ENCODE results near the gene CTDSP1. TPM values are rescaled to one million over a fixed set of nuclear protein-coding genes. Genes with fewer than 3 reads are reported as not detected.
A peak's percentile ranks its signal among the peaks of the same experiment; 100 is the strongest.

CTDSP1 gene
- total RNA-seq, 2 donors from 2014 or later, result 92.5 to 106 TPM

- H3K27ac Mint-ChIP-seq, result peak overlapping the region; percentile 89 to 95
- peaks cover 45 to 49% of the 10 kb centered on the region in 2 donors for H3K4me1 Mint-ChIP-seq (ENCODE audit: low read depth in 2 of 2)
- peak; percentile 52 to 61 for ATAC-seq
Measured at GRCh38 chr2:218398437-218399390, 954 bp upstream of the CTDSP1 start.

DNA sequence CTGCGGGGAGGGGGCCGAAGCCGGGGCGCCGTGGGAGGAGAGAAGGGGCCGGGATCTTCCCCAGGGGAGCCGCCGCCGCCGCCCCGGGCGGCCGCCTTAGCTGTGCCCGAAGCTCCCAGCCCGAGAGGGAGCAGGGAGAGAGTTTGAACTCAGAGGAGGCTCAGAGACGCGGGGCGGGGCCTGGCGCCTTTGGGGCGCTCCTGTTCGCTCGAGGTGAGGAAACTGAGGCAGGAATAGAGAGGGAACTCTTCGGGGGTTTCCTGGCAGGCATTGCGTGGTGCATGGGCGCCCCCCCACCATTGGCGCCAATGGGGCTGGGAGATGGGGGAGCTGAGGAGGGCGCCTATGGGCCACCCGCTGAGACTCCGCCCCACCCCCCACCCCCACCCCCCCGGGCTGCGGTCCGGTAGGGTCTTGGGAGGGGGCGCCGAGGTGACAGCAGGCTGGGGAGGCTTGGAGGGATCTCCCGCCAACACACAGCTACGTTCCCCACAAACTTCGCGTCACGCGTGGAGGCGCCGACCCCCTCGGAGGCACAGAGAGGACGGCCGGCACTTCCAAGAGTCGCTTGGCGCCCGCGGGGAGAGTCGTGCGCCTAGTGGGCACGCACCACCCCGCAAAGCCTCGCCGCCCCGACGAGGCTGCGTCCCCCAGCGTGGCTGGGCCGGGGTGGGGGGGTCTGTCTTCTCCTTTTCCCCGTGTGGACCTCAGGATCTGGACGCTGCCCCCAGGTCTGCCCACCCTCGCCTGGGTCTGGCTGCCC lies 680 bp downstream of the CTDSP1 start:
- ATAC-seq (no peak), DNase-seq (ENCODE audit: low spot score) (peak; percentile 64)
- peak overlapping the region; percentile 96 for H3K4me3 Mint-ChIP-seq
- no peaks in the 10 kb centered on the region for H3K9me3 Mint-ChIP-seq
- H3K27me3 Mint-ChIP-seq, result no peaks in the 10 kb centered on the region
- peak overlapping the region; percentile 83 to 89 for H3K27ac Mint-ChIP-seq
- H3K36me3 Mint-ChIP-seq, result no peaks in the 10 kb centered on the region
- H3K4me1 Mint-ChIP-seq (ENCODE audit: low read depth in 2 of 2), result peaks cover 44 to 47% of the 10 kb centered on the region in 2 donors

More at GRCh38 chr2:218398437-218399390, 954 bp upstream of the CTDSP1 start:
- Mint-ChIP-seq H3K36me3 (no peaks in the 10 kb centered on the region), H3K27me3 (no peaks in the 10 kb centered on the region), H3K4me3 (peak overlapping the region; percentile 85), H3K9me3 (no peaks in the 10 kb centered on the region)
- peak; percentile 88 for DNase-seq (ENCODE audit: low spot score)

DNA sequence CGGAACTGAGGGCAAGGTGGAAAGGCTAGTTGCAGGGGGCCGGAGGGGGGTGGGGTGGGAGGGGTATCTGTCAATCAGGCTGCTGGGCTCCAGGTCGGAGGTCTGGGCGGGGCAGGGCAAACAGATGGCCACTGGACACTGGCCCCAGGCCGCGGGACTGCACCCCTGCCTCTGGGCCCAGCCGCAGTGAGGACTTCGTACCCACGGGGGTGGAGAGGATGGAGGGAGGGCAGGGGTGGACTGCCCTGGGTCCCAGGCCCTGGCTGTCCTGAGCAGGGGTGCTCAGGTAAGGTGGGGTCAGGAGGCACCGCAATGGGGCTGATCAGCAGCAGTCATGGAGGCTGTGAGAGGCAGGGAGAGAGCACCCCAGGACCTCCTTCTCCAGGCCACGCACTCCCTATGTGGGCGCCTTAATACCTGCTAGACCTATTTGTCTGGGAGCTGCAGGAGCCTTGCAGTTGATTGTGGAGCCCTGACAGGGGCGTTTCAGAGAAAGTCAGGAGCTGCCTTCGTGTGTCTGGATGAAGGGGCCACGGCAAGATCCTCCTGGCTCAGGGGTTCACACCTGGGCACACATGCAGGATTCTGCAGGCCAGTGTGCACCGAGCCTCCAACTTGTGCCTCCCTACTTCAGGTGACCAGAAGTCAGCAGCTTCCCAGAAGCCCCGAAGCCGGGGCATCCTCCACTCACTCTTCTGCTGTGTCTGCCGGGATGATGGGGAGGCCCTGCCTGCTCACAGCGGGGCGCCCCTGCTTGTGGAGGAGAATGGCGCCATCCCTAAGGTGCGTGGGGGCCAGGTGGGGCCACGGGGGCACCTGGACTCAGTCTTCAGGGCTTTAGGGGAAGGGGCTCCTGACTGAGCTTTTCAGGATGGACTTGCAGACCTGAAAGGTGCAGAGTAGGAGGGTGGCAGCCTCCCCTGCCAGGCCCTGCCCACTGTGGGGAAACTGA lies 1.5 kb downstream of the CTDSP1 start:
- DNase-seq (ENCODE audit: low spot score), result no peak
- no peaks in the 10 kb centered on the region for H3K36me3 Mint-ChIP-seq

GRCh38 chr2:218401890-218402289 lies 2.2 kb downstream of the CTDSP1 start:
- no peaks in the 10 kb centered on the region for H3K9me3 Mint-ChIP-seq
- DNase-seq (ENCODE audit: low spot score), result no peak
- no peaks in the 10 kb centered on the region for H3K27me3 Mint-ChIP-seq
- peak overlapping the region; percentile 18 to 41 for H3K27ac Mint-ChIP-seq
- H3K4me3 Mint-ChIP-seq, result peak overlapping the region; percentile 96
- no peaks in the 10 kb centered on the region for H3K36me3 Mint-ChIP-seq
- peaks cover 41 to 48% of the 10 kb centered on the region in 2 donors for H3K4me1 Mint-ChIP-seq (ENCODE audit: low read depth in 2 of 2)
- ATAC-seq, result no peak

More for the DNA sequence above, 1.5 kb downstream of the CTDSP1 start:
- ATAC-seq, result no peak
- Mint-ChIP-seq H3K9me3 (no peaks in the 10 kb centered on the region), H3K27me3 (no peaks in the 10 kb centered on the region), H3K4me3 (peak overlapping the region; percentile 96), H3K27ac (peak overlapping the region; percentile 18 to 41), H3K4me1 (ENCODE audit: low read depth in 2 of 2) (peaks cover 45 to 50% of the 10 kb centered on the region in 2 donors)

DNA sequence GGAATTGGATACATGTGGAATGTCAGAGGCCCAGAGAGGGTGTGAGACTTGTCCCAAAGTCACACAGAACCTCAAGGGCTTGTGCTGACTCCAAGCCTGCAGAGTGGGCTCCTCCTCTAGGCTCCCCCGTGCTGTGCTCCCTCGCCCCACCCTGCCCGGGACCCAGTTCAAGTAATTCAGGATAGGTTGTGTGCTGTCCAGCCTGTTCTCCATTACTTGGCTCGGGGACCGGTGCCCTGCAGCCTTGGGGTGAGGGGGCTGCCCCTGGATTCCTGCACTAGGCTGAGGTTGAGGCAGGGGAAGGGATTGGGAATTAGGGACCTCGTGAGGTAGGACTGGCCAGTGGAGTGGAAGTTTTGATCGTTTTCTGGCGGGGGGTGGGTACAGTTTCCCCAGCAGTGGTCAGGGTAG lies 2.8 kb downstream of the CTDSP1 start:
- H3K4me3 Mint-ChIP-seq, result no peak overlapping the region

GRCh38 chr2:218402911-218403411 lies 3.3 kb downstream of the CTDSP1 start:
- Mint-ChIP-seq H3K27ac (peak overlapping the region in 1 of 2 donors; percentile 35), H3K9me3 (no peaks in the 10 kb centered on the region), H3K27me3 (no peaks in the 10 kb centered on the region), H3K4me3 (no peak overlapping the region), H3K36me3 (no peaks in the 10 kb centered on the region), H3K4me1 (ENCODE audit: low read depth in 2 of 2) (peaks cover 41 to 43% of the 10 kb centered on the region in 2 donors)
- no peak for DNase-seq (ENCODE audit: low spot score)
- no peak for ATAC-seq

More for the DNA sequence above, 2.8 kb downstream of the CTDSP1 start:
- peaks cover 41 to 48% of the 10 kb centered on the region in 2 donors for H3K4me1 Mint-ChIP-seq (ENCODE audit: low read depth in 2 of 2)
- DNase-seq (ENCODE audit: low spot score) (no peak), ATAC-seq (no peak)
- no peaks in the 10 kb centered on the region for H3K27me3 Mint-ChIP-seq
- no peaks in the 10 kb centered on the region for H3K36me3 Mint-ChIP-seq
- H3K9me3 Mint-ChIP-seq, result no peaks in the 10 kb centered on the region
- no peak overlapping the region for H3K27ac Mint-ChIP-seq

DNA sequence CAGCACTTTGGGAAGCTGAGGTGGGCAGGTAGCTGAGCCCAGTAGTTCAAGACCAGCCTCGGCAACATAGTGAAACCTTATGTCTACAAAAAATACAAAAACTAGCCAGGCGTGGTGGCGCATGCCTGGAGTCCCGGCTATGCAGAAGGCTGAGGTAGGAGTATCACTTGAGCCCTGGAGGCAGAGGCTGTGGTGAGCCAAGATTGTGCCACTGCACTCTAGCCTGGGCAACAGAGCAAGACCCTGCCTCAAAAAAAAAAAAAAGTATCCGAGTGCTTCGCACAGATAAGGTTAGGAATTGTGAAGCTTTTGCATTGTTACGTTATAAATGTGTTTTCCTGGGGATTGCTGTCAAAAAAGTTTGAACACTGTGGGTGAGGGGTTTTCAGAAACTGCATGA lies 4.1 kb downstream of the CTDSP1 start:
- Mint-ChIP-seq H3K27ac (peak overlapping the region in 1 of 2 donors; percentile 35), H3K36me3 (no peaks in the 10 kb centered on the region)
- ATAC-seq, result no peak

DNA sequence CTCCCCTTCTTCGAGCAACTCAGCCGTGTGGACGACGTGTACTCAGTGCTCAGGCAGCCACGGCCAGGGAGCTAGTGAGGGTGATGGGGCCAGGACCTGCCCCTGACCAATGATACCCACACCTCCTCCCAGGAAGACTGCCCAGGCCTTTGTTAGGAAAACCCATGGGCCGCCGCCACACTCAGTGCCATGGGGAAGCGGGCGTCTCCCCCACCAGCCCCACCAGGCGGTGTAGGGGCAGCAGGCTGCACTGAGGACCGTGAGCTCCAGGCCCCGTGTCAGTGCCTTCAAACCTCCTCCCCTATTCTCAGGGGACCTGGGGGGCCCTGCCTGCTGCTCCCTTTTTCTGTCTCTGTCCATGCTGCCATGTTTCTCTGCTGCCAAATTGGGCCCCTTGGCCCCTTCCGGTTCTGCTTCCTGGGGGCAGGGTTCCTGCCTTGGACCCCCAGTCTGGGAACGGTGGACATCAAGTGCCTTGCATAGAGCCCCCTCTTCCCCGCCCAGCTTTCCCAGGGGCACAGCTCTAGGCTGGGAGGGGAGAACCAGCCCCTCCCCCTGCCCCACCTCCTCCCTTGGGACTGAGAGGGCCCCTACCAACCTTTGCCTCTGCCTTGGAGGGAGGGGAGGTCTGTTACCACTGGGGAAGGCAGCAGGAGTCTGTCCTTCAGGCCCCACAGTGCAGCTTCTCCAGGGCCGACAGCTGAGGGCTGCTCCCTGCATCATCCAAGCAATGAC lies 4.8 kb downstream of the CTDSP1 start:
- no peak for DNase-seq (ENCODE audit: low spot score)
- Mint-ChIP-seq H3K27ac (peak overlapping the region; percentile 80 to 91), H3K9me3 (no peaks in the 10 kb centered on the region), H3K27me3 (no peaks in the 10 kb centered on the region), H3K36me3 (no peaks in the 10 kb centered on the region), H3K4me3 (no peak overlapping the region), H3K4me1 (ENCODE audit: low read depth in 2 of 2) (peaks cover 44 to 45% of the 10 kb centered on the region in 2 donors)
- no peak for ATAC-seq

More for the DNA sequence above, 4.1 kb downstream of the CTDSP1 start:
- Mint-ChIP-seq H3K9me3 (no peaks in the 10 kb centered on the region), H3K4me3 (no peak overlapping the region), H3K27me3 (no peaks in the 10 kb centered on the region), H3K4me1 (ENCODE audit: low read depth in 2 of 2) (peaks cover 44 to 45% of the 10 kb centered on the region in 2 donors)
- DNase-seq (ENCODE audit: low spot score), result no peak

- no peak for ATAC-seq
- H3K36me3 Mint-ChIP-seq, result no peaks in the 10 kb centered on the region
Measured at GRCh38 chr2:218405086-218405745, 5.5 kb downstream of the CTDSP1 start.

DNA sequence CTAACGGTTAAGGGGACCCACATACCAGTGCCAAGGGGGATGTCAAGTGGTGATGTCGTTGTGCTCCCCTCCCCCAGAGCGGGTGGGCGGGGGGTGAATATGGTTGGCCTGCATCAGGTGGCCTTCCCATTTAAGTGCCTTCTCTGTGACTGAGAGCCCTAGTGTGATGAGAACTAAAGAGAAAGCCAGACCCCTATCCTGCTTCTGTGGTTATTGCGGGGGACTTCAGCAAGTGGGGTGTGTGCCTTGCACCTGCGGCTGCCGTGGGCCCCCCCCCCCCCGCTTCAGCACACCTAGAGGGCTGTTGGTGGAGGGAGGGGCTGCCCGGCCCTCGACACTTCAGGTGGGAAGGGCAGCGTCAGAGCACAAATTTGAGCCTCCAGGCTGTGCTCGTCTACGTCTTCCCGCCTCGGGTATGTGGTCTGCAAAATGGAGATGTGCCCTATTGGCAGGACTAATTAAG lies 6.1 kb downstream of the CTDSP1 start:
- Mint-ChIP-seq H3K36me3 (no peaks in the 10 kb centered on the region), H3K27me3 (no peaks in the 10 kb centered on the region), H3K27ac (peak overlapping the region; percentile 80 to 91), H3K9me3 (no peaks in the 10 kb centered on the region), H3K4me1 (ENCODE audit: low read depth in 2 of 2) (peaks cover 44 to 45% of the 10 kb centered on the region in 2 donors), H3K4me3 (peak overlapping the region; percentile 93)
- ATAC-seq, result peak in 1 of 2 donors; percentile 0
- no peak for DNase-seq (ENCODE audit: low spot score)

More at GRCh38 chr2:218405086-218405745, 5.5 kb downstream of the CTDSP1 start:
- Mint-ChIP-seq H3K9me3 (no peaks in the 10 kb centered on the region), H3K27me3 (no peaks in the 10 kb centered on the region), H3K4me1 (ENCODE audit: low read depth in 2 of 2) (peaks cover 44 to 45% of the 10 kb centered on the region in 2 donors), H3K27ac (peak overlapping the region; percentile 80 to 91), H3K4me3 (peak overlapping the region; percentile 93)
- DNase-seq (ENCODE audit: low spot score), result no peak

GRCh38 chr2:218406209-218406948 lies 6.7 kb downstream of the CTDSP1 start:
- DNase-seq (ENCODE audit: low spot score), result peak; percentile 97

More at GRCh38 chr2:218406209-218406948, 6.7 kb downstream of the CTDSP1 start:
- H3K27ac Mint-ChIP-seq, result peak overlapping the region; percentile 90 to 91
- peak overlapping the region; percentile 93 for H3K4me3 Mint-ChIP-seq
- peaks cover 44 to 45% of the 10 kb centered on the region in 2 donors for H3K4me1 Mint-ChIP-seq (ENCODE audit: low read depth in 2 of 2)
- no peaks in the 10 kb centered on the region for H3K27me3 Mint-ChIP-seq
- H3K36me3 Mint-ChIP-seq, result no peaks in the 10 kb centered on the region
- no peaks in the 10 kb centered on the region for H3K9me3 Mint-ChIP-seq
- peak; percentile 95 for ATAC-seq
